OCI-LY7 (cell line): ENCODE results near the gene ANTXR1. TPM values are rescaled to one million over a fixed set of nuclear protein-coding genes. Genes with fewer than 3 reads are reported as not detected.

Experiments used
- BruUV-seq: library from RNA; stranded (reverse); fragments of 400-500 nt; replicated peaks from 2 replicates; lab custom pipeline; 2021; lab: Mats Ljungman, UMichigan
- CTCF ChIA-PET: fragments of 300-600 bp; sonication (Branson Sonifier 250); formaldehyde crosslinking; loops from one replicate; lab custom pipeline; 2022; ENCODE audit warnings: antibody characterized with exemption; ENCODE audit not compliant: unreplicated experiment; lab: Charles Lee
- POLR2A ChIA-PET: fragments of 300-600 bp; sonication (Branson Sonifier 250); formaldehyde crosslinking; loops from one replicate; lab custom pipeline; 2022; ENCODE audit warnings: antibody characterized with exemption; lab: Charles Lee
- DNase-seq: peaks from one replicate; pipeline ENCODE4 v3.0.0-alpha.2; 2015; ENCODE audit warnings: low spot score
- H2AFZ ChIP-seq: fragments of 200-600 bp; sonication (generic), shearing (Covaris generic); 2 replicates; pipeline ENCODE4 v1.6.1; 2014; ENCODE audit warnings: mild to moderate bottlenecking, antibody characterized with exemption, low read length, moderate library complexity
- H3K27ac ChIP-seq: fragments of 200-600 bp; sonication (generic); 2 replicates; pipeline ENCODE4 v1.5.1; 2014; ENCODE audit warnings: mixed run types, low read depth, mild to moderate bottlenecking, moderate library complexity, low read length, inconsistent platforms; ENCODE audit not compliant: poor library complexity, severe bottlenecking
- H3K36me3 ChIP-seq: fragments of 200-600 bp; sonication (generic); 2 replicates; pipeline ENCODE4 v1.6.1; 2014; ENCODE audit warnings: mild to moderate bottlenecking, antibody characterized with exemption, low read length, moderate library complexity, mixed read lengths; ENCODE audit not compliant: insufficient read depth
- H3K4me1 ChIP-seq: fragments of 200-600 bp; sonication (generic); 2 replicates; pipeline ENCODE4 v1.5.1; 2014; ENCODE audit warnings: mild to moderate bottlenecking, low read length; ENCODE audit not compliant: insufficient read depth, poor library complexity, severe bottlenecking
- H3K4me2 ChIP-seq: fragments of 200-600 bp; sonication (generic); 2 replicates; pipeline ENCODE4 v1.6.1; 2014; ENCODE audit warnings: mild to moderate bottlenecking, low read length
- H3K4me3 ChIP-seq: fragments of 200-600 bp; sonication (generic); 2 replicates; pipeline ENCODE4 v1.5.1; 2014; ENCODE audit warnings: mild to moderate bottlenecking, low read depth, low read length; ENCODE audit not compliant: poor library complexity, severe bottlenecking
- H3K79me2 ChIP-seq: fragments of 200-600 bp; sonication (generic); 2 replicates; pipeline ENCODE4 v1.6.1; 2016; ENCODE audit warnings: low read depth, mild to moderate bottlenecking, low read length, moderate library complexity, mixed read lengths; ENCODE audit not compliant: insufficient read depth
- H3K9me2 ChIP-seq: fragments of 200-600 bp; sonication (generic); 2 replicates; pipeline ENCODE4 v1.6.1; 2016; ENCODE audit warnings: mild to moderate bottlenecking, low read length, mixed read lengths; ENCODE audit not compliant: insufficient read depth
- H3K9me3 ChIP-seq: fragments of 200-600 bp; sonication (generic); 2 replicates; pipeline ENCODE4 v1.6.1; 2014; ENCODE audit warnings: mild to moderate bottlenecking, mixed run types, low read length, mixed read lengths
- H4K20me1 ChIP-seq: fragments of 200-600 bp; sonication (generic); 2 replicates; pipeline ENCODE4 v1.6.1; 2014; ENCODE audit warnings: mild to moderate bottlenecking, antibody characterized with exemption, low read length, moderate library complexity, mixed read lengths; ENCODE audit not compliant: insufficient read depth
- EZH2phosphoT487 ChIP-seq: fragments of 200-600 bp; sonication (generic); IDR thresholded peaks from 2 replicates; pipeline ENCODE4 v1.6.1; 2018; ENCODE audit warnings: low read depth, borderline replicate concordance, mild to moderate bottlenecking, mixed run types, antibody characterized with exemption, low read length, moderate library complexity, mixed read lengths
- intact Hi-C: fragments of 100-400 bp; cut with micrococcal nuclease; formaldehyde crosslinking; loops from one replicate; pipeline ENCODE4 v1.10.0; 2022; ENCODE audit not compliant: unreplicated experiment
- total RNA-seq, 2 experiments: library from RNA; depleted of rRNA in 1 of 2; stranded (reverse); fragments of >200 nt in 1 of 2; shearing (Covaris generic) in 1 of 2; gene quantifications; 2 replicates each; pipeline ENCODE4 v1.2.3, GENCODE V29; 2014 to 2022
- TF ChIP-seq, protein P1 (sequence below): fragments of 200-600 bp; sonication (generic); conservative IDR thresholded peaks from 2 replicates; pipeline ENCODE4 v1.5.1; 2014; ENCODE audit warnings: mild to moderate bottlenecking, antibody characterized with exemption, low read length, moderate library complexity, mixed read lengths

The ANTXR1 gene
- total RNA-seq, 2 experiments from 2014 or later = not detected

DNA sequence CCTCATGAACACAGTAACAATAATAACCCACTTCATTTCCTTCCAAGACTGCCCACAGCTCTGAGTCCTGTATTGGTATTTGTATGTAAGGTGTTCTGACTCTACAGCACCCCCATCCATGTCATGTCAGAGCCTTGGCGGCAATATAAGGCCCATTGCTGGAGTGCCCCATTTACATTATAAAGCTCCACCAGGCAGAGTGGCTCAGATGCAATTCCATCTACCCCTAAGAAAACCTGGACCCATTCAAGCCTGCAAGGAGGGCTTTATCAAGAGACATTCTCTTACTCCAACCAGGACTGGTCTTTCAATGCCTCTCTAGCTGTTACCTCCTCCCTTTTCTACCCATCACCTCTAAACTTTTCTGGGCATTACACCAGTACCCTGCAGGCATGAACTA lies 101.6 kb downstream of the ANTXR1 start:
- ChIA-PET POLR2A (interaction anchor here (0.6 kb wide), 1 partner anchor 98 kb away, joined by 8 read pairs; no protein-coding TSS in a partner anchor), CTCF (no interaction called here)
- H3K4me3 ChIP-seq = no peak overlapping the region
- H3K9me2 ChIP-seq = no peaks in the 10 kb centered on the region
- no TSS peak for BruUV-seq
- H2AFZ ChIP-seq = no peak overlapping the region
- H4K20me1 ChIP-seq = no peaks in the 10 kb centered on the region
- intact Hi-C loops = no loop called here
- H3K4me1 ChIP-seq = no peaks in the 10 kb centered on the region
- no peak overlapping the region for H3K4me2 ChIP-seq
- no peak for TF ChIP-seq EZH2phosphoT487
- TF ChIP-seq, protein P1, sequence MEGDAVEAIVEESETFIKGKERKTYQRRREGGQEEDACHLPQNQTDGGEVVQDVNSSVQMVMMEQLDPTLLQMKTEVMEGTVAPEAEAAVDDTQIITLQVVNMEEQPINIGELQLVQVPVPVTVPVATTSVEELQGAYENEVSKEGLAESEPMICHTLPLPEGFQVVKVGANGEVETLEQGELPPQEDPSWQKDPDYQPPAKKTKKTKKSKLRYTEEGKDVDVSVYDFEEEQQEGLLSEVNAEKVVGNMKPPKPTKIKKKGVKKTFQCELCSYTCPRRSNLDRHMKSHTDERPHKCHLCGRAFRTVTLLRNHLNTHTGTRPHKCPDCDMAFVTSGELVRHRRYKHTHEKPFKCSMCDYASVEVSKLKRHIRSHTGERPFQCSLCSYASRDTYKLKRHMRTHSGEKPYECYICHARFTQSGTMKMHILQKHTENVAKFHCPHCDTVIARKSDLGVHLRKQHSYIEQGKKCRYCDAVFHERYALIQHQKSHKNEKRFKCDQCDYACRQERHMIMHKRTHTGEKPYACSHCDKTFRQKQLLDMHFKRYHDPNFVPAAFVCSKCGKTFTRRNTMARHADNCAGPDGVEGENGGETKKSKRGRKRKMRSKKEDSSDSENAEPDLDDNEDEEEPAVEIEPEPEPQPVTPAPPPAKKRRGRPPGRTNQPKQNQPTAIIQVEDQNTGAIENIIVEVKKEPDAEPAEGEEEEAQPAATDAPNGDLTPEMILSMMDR = no peak
- no peaks in the 10 kb centered on the region for H3K9me3 ChIP-seq
- no peaks in the 10 kb centered on the region for H3K36me3 ChIP-seq
- H3K79me2 ChIP-seq = no peaks in the 10 kb centered on the region
- DNase-seq = no peak
- H3K27ac ChIP-seq = no peak overlapping the region

DNA sequence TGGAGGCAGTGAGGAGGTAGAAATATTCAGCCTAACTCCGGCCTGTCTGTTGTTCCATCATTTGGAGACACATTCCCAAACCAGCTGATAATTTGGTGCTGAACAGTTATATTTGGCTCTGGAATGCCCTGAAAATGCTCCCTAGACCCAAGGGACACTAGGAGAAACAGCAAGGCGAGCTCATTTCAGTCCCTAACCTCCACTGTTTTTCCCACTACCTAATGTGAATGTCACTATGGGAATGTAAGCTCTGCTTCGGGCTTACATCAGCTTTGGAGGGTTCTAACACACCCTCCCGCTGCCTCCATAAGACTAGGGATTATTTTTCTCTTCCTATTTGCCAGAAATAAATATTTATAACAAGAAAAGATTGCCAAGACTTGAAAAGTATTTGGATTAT lies 103.5 kb downstream of the ANTXR1 start:
- Histone ChIP-seq H4K20me1 (no peaks in the 10 kb centered on the region), H3K4me2 (no peak overlapping the region), H3K36me3 (no peaks in the 10 kb centered on the region), H3K4me3 (no peak overlapping the region), H3K4me1 (no peaks in the 10 kb centered on the region), H3K9me2 (no peaks in the 10 kb centered on the region), H3K79me2 (no peaks in the 10 kb centered on the region), H2AFZ (no peak overlapping the region), H3K27ac (no peak overlapping the region), H3K9me3 (no peaks in the 10 kb centered on the region)
- BruUV-seq = no TSS peak
- DNase-seq = no peak
- TF ChIP-seq, protein P1 = no peak
- TF ChIP-seq EZH2phosphoT487 = no peak
- ChIA-PET CTCF (no interaction called here), POLR2A (no interaction called here)
- intact Hi-C loops = no loop called here

DNA sequence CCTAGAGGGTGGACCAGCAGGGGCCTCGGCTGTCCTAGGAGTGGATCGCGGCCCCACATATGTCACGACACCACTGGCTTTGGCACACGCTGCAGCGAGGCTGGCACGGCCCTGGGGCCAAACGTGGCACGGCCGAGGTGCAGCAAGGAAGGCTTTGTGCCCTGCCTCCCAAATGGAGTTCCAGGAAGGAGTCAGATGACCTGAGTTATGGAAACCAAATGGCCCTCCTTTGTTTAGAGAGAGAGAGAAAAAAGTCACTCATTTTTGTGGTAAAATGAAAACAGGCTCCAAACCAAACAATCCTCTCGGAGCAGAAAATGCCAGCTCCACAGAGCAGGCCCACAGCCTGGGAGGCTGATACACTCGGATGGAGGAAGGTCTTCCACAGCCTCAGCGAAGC lies 105.6 kb downstream of the ANTXR1 start:
- Histone ChIP-seq H3K9me2 (no peaks in the 10 kb centered on the region), H3K4me2 (no peak overlapping the region), H4K20me1 (no peaks in the 10 kb centered on the region), H2AFZ (no peak overlapping the region), H3K27ac (no peak overlapping the region), H3K79me2 (no peaks in the 10 kb centered on the region), H3K36me3 (no peaks in the 10 kb centered on the region), H3K4me3 (no peak overlapping the region), H3K9me3 (no peaks in the 10 kb centered on the region), H3K4me1 (no peaks in the 10 kb centered on the region)
- no TSS peak for BruUV-seq
- TF ChIP-seq, protein P1 = no peak
- TF ChIP-seq EZH2phosphoT487 = no peak
- intact Hi-C loops = no loop called here
- ChIA-PET CTCF (no interaction called here), POLR2A (no interaction called here)
- no peak for DNase-seq
